HUDEP-2 (cell line): ENCODE measurements around the gene CEP20.

ENCODE experiments used
- DNase-seq, 76 experiments: peaks; one replicate each; lab custom pipeline; 2025; ENCODE audit not compliant: unreplicated experiment in 76 of 76; lab: John Stamatoyannopoulos, UW

The CEP20 gene

DNA sequence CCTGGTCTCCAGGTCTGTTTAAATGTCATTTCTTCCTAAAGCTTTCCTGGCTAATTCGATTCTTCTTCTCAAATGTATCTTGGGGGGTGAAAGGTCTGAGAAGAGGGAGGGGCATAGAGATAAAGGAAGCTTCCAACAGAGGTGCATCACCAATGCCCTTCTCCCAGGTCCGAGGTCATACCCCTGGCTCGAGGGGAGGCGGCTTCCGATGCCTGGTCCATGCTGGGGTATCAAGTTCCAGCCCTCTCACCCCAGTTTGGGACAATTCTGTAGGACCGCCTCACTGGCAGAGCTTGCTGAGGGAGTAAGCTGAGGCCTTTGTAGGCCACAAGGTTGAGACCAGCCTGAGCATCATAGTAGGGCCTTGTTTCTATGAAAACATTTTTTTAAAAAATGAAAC lies 10.3 kb upstream of the CEP20 start:
- DNase-seq = no peak

DNA sequence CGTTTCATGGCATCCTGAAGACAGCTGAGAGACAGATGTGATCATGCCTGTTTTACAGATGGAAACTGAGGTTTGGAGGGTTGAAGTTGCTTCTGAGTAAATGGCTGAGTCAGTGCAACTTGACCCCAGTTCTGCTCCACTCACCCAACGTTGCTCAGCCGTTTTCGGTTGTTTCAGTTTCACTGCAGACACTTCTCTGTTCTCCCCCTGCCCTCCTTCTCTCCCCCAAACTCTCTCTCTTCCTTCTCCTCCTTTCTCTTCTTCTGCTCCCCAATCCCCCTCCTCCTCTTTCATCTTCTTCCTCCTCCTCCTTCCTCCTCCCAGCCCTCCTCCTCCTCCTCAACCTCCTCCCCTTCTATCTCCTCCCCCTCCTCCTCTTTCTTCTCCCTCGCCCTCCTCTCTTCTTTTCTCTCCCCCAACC lies 9.4 kb upstream of the CEP20 start:
- DNase-seq = no peak

DNA sequence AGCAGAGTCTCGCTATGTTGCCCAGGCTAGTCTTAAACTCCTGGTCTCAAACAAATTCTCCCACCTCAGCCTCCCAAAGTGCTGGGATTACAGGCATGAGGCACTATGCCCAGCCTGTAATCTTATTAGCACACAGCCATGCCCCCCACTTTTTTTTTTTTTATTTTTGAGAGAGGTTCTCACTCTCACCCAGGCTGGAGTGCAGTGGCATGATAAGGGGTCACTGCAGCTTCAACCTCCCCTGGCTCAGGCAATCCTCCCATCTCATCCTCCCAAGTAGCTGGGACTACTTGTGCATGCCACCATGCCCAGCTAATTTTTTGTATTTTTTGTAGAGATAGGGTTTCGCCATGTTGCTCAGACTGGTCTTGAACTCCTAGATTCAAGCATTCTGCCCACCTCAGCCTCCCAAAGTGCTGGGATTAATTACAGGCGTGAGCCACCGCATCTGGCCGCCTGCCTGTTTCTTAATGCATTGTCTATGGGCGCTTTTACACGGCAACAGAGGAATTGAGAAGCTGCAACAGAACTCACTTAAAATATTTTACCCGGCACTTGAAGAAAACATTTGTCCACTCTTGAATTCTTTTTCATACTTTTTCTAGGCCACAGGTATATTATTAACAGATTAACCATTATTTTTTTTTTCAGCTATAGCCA lies 8.8 kb upstream of the CEP20 start:
- peak in 6 of 76 experiments; percentile 3 to 21 (median 4) for DNase-seq

DNA sequence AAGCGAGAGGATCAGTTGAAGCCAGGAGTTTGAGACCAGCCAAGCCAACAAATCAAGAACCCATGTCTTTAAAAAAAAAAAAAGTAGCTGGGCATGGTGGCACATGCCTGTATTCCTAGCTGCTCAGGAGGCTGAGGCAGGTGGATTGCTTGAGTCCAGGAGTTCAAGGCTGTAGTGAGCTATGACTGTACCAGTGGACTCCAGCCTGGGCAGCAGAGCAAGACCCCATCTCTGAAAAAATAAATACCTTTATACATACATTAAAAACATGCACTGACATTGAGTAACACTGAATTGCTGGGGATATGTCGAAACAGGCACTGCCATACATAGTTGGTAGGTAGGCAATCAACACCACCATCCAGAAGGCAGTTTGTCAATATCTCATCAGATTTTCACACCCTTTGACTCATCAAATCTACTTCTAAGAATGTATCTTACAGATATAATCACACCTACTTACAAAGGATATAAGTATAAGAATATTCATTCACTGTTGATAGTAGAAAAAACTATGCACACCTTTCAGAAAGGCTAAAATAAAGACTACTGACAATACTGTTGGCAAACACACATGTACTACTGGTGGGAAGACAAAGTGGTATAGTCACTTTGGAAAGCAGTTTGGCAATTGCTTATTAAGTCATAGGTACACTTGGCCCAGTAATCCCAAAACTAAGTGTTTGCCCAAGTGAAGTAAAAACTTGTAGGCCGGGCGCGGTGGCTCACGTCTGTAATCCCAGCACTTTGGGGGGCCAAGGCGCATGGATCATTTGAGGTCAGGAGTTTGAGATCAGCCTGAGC lies 6.4 kb upstream of the CEP20 start:
- DNase-seq = no peak

DNA sequence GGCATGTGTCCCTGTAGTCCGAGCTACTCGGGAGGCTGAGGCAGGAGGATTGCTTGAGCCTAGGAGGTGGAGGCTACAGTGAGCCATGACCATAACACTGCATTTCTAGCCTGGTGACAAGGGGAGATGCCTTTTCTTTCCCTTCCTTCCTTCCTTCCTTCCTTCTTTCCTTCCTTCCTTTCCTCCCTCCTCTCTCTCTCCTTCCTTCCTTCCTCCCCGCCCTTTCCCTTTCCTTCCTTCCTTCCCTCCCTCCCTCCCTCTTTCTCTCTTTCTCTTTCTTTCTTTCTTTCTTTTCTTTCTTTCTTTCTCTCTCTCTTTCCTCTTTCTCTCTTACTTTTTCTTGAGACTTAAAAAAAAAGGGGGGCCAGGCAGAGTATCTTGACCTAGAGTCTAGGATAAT lies 3.1 kb upstream of the CEP20 start:
- DNase-seq = no peak

DNA sequence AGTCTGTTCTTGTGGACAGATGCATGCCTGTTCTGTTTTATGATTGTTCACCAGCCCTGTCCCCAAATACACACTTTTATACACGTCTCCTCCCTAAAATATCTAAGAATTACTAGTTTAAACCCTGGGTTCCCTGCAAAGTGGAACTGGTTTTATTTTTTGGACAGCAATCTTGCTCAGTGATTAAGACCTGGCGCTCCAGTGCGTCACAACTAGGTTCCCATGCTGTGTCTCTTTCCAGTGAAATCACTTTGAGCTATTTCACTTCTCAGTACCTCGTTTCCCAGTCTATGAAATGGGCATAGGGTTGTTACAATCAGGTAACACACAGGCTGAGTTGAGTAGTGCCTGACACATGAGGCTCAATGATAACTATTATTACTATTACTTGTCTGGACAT lies 1.1 kb downstream of the CEP20 start:
- DNase-seq = no peak

DNA sequence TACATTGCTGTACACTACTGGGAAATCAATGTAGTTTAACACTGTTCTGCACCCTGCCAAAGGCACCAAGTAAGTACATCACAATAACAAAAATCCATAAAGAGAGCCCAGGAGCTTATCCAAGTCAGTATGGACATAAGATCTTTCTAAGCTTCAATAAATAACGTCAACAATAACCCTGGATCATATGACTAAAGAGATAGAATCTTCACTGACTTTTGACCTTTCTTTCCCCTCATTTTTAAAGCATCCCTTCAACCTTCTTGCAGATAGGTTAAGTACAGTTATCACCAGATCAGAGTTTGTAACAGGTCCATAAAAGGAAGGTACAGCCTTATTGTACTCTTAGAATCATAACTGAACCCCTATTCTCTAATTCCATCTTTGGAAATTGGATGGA lies 2.3 kb downstream of the CEP20 start:
- DNase-seq = no peak

DNA sequence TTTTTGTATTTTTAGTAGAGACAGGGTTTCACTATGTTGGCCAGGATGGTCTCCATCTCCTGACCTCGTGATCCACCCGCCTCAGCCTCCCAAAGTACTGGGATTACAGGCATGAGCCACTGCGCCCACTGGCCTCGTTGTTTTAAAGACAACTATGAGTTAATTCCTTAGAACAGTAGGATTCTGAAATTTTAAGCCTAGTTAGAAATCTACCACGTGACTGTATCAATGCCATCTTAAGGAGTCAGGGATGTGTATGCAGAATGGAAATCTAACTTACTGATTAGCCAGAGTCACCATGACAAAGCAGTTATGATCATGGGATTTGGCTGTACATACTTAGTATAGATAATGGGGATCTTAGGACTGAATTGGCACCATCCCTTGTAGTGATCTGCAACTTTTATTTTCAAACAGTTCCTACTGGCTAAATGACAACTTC lies 2.8 kb downstream of the CEP20 start:
- DNase-seq = peak in 28 of 76 experiments; percentile 12 to 65 (median 42)

DNA sequence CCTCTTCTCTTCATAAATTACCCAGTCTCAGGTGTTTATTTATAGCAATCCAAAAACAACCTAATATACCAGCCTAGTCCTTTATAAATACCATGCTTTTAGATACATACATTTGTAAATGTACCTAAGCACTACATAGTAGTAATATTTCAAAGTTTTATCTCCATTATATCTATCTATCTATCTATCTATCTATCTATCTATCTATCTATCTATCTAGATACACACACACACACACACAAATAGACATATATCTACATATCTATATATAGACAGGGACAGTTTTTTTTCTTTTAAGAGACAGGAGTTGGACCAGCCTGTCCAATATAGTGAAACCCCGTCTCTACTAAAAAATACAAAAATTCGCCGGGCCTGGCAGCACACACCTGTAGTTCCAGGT lies 5.8 kb downstream of the CEP20 start:
- no peak for DNase-seq

DNA sequence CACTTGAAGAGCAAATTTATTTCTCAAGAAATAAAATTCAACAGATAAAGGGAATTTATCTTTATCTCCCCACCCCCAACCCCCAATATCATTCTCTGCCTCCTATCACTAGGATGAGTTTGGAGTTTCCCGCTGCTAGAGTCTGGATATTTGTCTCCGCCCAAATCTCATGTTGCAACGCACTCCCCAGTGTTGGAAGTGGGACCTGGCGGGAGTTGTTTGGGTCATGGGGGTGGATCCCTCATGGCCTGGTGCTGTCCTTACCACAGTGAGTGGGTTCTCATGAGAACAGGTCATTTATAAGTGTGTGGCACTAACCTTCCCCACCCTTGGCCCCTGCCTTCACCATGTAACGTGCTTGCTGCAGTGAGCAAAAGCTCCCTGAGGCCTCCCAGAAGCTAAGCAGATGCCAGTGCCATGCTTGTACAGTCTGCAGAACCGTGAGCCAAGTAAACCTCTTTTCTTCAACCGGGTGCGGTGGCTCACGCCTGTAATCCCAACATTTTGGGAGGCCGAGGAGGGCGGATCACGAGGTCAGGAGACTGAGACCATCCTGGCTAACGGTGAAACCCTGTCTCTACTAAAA lies 6.5 kb downstream of the CEP20 start:
- no peak for DNase-seq

DNA sequence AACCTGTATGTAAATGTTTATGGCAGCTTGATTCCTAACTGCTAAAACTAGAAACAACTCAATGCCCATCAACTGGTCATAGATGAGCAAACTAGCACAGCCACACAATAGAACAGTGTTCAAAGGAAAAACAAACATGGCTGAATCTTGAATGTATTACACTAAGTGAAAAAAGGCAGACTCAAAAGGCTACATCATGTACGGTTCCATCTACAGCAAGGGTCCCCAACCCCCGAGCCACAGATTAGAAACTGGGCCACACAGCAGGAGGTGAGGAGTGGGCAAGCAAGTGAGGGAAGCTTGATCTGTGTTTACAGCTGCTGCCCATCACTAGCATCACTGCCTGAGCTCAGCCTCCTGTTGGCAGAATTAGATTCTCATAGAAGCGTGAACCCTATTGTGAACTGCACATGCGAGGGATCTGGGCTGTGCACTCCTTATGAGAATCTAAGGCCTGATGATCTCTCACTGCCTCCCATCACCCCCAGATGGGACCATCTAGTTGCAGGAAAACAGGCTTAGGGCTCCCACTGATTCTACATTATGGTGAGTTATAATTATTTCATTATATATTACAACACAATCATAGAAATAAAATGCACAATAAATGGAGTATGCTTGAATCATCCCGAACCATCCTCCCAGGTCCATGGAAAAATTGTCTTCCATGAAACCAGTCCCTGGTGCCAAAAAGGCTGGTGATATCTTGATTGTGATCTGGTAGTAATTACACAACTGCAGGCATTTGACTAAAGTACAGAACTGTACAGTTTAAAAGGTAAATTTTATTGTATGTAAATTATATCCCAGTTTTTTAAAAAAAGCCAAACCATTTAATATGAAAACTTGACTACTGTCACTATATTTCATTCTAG lies 7.7 kb downstream of the CEP20 start:
- no peak for DNase-seq

DNA sequence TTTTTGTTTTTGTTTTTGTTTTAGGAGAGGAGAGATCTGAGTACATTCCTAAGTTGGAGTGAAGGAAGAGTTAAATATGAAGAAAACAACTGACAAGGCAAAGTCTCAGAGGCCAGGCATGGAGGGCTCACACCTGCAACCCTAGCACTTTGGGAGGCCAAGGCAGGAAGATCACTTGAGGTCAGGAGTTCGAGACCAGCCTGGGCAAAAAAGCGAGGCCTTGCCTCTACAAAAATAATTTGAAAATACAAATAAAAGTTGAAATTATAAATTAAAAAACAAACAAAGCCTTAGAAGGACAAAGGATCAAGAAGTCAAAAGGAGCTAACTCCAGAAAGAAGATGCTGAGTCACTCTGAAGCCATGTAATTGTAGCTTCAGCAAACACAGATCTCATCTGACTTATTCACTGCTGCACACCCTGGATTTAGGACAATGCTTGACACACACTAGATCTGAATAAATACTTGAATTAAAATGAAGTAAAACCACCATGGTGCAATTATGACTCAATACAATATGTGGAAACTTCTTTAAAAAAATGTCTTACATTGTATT lies 9.1 kb downstream of the CEP20 start:
- DNase-seq = peak in 7 of 76 experiments; percentile 7 to 17 (median 11)

DNA sequence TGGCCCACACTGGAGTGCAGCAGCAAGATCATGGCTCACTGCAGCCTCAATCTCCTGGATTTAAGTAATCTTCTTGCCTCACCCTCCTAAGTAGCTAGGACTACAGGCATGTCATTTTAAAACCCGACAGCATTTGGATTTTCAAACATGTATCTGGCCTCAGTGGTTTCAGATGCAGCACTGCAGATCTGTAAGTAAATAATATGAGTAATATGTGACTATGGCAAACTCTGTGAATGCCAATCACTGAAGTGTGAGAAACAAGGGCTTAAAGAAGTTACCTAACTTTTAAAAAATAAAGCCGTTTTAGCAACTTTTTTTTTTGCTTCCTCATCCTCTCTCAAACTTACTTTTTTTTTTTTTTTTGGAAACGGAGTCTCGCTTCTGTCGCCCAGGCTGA lies 11.9 kb downstream of the CEP20 start:
- DNase-seq = no peak

DNA sequence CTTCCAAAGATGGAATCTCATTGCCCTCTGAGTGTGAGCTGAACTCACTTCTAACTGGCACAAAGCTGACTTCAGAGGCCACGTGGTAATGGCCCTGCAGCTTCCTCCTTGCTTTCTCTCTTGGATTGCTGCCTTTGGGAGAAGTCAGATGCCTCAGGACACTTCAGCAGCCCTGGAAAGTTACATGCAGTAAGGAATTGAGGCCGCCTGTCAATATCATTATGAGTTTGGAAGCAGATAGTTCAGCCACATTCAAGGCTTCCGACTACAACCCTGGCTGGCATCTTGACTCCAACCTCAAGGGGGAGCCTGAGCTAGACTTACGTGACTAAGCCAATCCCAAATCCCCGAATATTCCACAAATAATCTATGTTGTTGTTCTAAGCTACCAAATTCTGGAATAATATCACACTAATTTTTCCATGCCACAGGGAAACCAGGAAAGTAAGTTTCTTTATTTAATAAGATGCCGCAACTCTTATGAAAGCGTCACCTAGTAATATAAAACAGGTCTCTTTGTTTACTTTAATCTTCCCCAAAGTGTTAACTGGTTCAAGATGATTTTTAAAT lies 13.6 kb downstream of the CEP20 start:
- DNase-seq = peak in 37 of 76 experiments; percentile 3 to 56 (median 18)

DNA sequence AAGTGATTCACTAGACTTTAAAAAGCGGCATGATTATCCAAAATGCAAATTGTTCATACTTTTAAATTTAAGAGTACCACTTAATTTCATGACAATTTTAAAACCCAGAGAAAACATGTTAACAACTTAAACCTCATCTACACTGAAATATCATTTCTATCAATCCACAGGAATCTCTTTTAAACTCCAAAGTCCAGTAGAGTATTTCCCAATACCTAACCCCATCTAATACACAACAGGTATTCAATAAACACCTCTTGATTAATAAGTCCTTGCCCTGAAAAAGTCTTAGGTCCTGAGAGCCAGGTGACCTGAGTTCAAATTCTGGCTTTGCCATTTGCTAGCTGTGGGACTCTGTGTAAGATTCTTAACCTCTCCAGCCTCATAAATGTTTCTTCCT lies 14.7 kb downstream of the CEP20 start:
- no peak for DNase-seq

DNA sequence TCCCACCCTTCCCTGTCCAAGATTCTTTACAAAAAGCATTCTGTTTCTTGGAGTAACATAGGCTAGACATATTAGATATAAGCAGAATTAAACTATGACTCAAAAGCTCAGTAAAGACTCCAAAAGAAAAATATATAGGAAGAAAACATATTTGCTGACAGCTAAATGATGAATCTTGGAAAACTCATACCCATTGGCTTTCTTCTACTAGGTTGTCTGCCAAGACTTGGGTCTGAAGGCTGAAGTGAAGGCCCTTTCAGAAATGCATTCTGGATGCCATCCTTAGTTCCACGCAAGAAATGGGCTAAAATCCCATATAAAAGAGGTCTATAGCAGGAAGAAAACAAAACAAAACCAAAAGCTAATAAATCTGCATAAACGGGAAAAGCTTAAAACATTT lies 15.1 kb downstream of the CEP20 start:
- DNase-seq = no peak

DNA sequence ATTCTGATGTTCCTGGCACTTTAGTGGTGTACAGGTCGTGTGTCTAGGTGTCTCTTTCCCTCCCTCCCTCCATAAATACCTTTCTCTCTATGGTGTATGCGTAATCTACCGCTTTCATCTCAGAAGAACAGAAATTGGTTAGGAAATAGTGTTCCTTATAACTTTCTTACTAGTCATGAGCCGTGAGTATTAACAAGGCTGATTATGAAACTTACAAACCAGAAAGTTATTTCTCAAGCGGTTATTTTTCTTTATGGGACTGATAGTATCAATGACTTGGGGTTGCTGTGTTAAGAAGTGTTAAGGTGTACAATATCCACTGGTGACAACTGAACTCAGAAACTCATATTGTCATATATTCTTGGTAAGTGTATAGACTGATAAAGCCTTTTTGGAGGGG lies 18.4 kb downstream of the CEP20 start:
- no peak for DNase-seq

DNA sequence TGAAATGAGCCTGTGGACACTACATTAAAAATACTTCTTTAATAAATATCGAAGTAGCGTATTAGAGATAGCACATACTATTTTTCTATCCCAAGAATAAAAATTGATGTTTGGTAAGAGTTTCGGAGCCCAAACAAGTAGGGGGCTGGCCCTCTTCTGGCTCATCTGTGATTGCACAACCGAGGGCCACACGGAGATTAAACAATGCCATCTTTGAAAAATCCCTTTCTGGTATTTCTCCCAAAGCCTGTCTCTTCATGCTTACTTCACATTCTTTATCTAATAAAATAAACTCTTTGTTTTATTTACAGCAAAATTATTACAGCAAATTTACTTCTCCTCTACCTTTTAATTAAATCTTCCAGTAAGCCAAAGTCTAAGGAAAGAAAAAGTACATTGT lies 22.0 kb downstream of the CEP20 start:
- no peak for DNase-seq

DNA sequence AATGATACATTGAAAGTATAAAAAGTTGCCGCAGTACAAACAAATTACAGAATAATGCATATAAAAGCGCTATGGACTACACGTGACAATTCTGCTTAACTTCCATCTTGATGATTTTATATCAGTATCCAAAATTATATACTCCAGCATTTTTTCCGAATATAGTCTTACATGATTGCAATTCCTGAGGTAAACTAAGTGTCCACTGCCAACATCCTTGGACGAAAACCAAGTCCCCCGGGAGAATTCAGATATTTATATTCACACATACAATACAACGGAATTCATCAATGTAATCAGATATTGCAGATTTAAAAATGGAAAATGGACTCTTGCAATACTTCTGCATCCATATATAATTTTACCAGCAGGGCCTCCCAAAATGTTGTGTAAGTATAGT lies 22.7 kb downstream of the CEP20 start:
- no peak for DNase-seq

DNA sequence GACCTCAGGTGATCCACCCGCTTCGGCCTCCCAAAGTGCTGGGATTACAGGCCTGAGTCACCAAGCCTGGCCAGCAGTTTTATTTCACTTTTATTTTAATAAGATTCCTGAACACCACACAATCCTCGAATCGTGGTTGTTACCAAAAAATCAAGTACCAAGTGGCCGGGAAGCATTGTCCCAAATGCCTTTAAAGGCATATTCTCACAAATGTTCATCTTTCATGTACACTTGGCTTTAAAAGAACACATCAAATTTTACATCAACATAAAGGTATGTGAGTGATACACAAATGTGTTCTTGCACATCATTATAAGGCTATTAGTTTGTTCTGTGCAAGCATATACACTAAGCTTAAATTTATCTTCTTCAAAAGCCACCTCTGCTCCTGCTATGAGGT lies 23.5 kb downstream of the CEP20 start:
- no peak for DNase-seq
